GM18517 (cell line): ENCODE measurements around the gene KBTBD13.
"Not testable (repeated sequence)": the region's sequence is repeated elsewhere in the genome, so short reads cannot be mapped to it uniquely, and the experiment has no call there.

Source experiments
- ATAC-seq: cut with Tn5 transposase; IDR thresholded peaks from one replicate; pipeline ENCODE4 v1.9.1; 2021; ENCODE audit warnings: mild to moderate bottlenecking, moderate library complexity; ENCODE audit not compliant: unreplicated experiment

KBTBD13 gene

GRCh38 chr15:65069179-65069578, 7.4 kb upstream of the KBTBD13 start:
- no peak for ATAC-seq

GRCh38 chr15:65069779-65070546, 6.6 kb upstream of the KBTBD13 start:
- no peak for ATAC-seq

GRCh38 chr15:65071381-65071811, 5.2 kb upstream of the KBTBD13 start:
- no peak for ATAC-seq

GRCh38 chr15:65072027-65072426, 4.5 kb upstream of the KBTBD13 start:
- no peak for ATAC-seq

GRCh38 chr15:65072617-65073016, 3.9 kb upstream of the KBTBD13 start:
- ATAC-seq = no peak

GRCh38 chr15:65074946-65075345, 1.6 kb upstream of the KBTBD13 start:
- not testable (repeated sequence) for ATAC-seq

- not testable (repeated sequence) for ATAC-seq
These were observed 745 bp upstream of the KBTBD13 start for GRCh38 chr15:65075607-65076395.

- no peak for ATAC-seq
These were observed 890 bp downstream of the KBTBD13 start for GRCh38 chr15:65077291-65077980.

GRCh38 chr15:65077981-65078352, 1.4 kb downstream of the KBTBD13 start:
- no peak for ATAC-seq

GRCh38 chr15:65079580-65079979, 3.0 kb downstream of the KBTBD13 start:
- ATAC-seq = no peak

GRCh38 chr15:65081270-65081669, 4.7 kb downstream of the KBTBD13 start:
- ATAC-seq = no peak

GRCh38 chr15:65081758-65082157, 5.2 kb downstream of the KBTBD13 start:
- no peak for ATAC-seq

GRCh38 chr15:65082303-65082953, 5.9 kb downstream of the KBTBD13 start:
- ATAC-seq = no peak

GRCh38 chr15:65083262-65083701, 6.7 kb downstream of the KBTBD13 start:
- no peak for ATAC-seq

GRCh38 chr15:65084500-65085206, 8.1 kb downstream of the KBTBD13 start:
- ATAC-seq = no peak

GRCh38 chr15:65085207-65085753, 8.7 kb downstream of the KBTBD13 start:
- ATAC-seq = no peak

GRCh38 chr15:65085990-65086679, 9.6 kb downstream of the KBTBD13 start:
- no peak for ATAC-seq

- no peak for ATAC-seq
These were observed 10.2 kb downstream of the KBTBD13 start for GRCh38 chr15:65086680-65087111.

- no peak for ATAC-seq
These were observed 10.9 kb downstream of the KBTBD13 start for GRCh38 chr15:65087411-65087810.
